Measurements from ENCODE around the gene SLC25A30.

- TF ChIP-seq CTCF (conservative IDR thresholded peaks at IDR 0.05), result peak; percentile 77
- no peak for TF ChIP-seq ZFX (IDR thresholded peaks at IDR 0.05)
These were observed 24.1 kb downstream of the SLC25A30 start for GRCh38 chr13:45393941-45394570.

Data from C4-2B (cell line).